ENCODE data around the gene CABLES2. TPM values are rescaled to one million over a fixed set of nuclear protein-coding genes. Genes with fewer than 3 reads are reported as not detected.

Gene CABLES2
- total and polyA plus RNA-seq, 2 experiments from 2014 or later: 0.66 to 7.3 TPM

DNA sequence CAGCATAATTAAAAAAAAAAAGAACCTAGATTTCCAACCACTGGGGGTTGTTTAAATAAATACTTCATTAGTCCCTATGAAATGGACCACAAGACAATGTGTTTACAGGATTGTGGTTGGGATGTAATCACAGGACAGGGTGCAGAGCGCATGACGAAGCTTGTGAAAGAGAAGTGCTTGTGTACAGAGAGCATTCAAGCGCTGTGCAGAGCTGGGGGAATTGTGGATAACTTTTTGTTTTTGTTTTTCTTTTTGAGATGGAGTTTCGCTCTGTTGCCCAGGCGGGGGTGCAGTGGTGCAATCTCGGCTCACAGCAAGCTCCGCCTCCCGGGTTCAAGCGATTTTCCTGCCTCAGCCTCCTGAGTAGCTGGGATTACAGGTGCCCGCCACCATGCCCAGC lies 62.3 kb downstream of the CABLES2 start:
- TF ChIP-seq EZH2phosphoT487 (IDR thresholded peaks at IDR 0.05; ENCODE audit: insufficient read depth, low read depth): no peak
- TF ChIP-seq EZH2 (IDR thresholded peaks at IDR 0.05; ENCODE audit: insufficient read depth, poor library complexity, severe bottlenecking): no peak
- WGBS, 2 experiments (ENCODE audit: low coverage in 1 of 2, low lambda C conversion rate in 2 of 2, missing lambda C conversion rate in 2 of 2): 78 to 81% methylated on average over 10 of the region's 10 CpGs
- H3K4me3 ChIP-seq: no peak overlapping the region
- DNase-seq: no peak
- H3K27ac ChIP-seq: no peak overlapping the region
- no peaks in the 10 kb centered on the region for H3K27me3 ChIP-seq (replicated peaks; ENCODE audit: insufficient read depth)
- in situ Hi-C loops (cut with MboI): no loop called here
- no peaks in the 10 kb centered on the region for H3F3A ChIP-seq (ENCODE audit: insufficient read depth)
- H3K9me3 ChIP-seq (ENCODE audit: low read depth): no peaks in the 10 kb centered on the region
- H4K20me1 ChIP-seq (ENCODE audit: insufficient read depth): no peaks in the 10 kb centered on the region
- H3K79me2 ChIP-seq (ENCODE audit: insufficient read depth): no peaks in the 10 kb centered on the region
- H3K9me2 ChIP-seq (ENCODE audit: insufficient read depth): no peaks in the 10 kb centered on the region
- no peaks in the 10 kb centered on the region for H3K4me1 ChIP-seq (ENCODE audit: insufficient read depth)
- no peak overlapping the region for H2AFZ ChIP-seq
- H3K36me3 ChIP-seq (ENCODE audit: low read depth): no peaks in the 10 kb centered on the region
- H3K9ac ChIP-seq: no peak overlapping the region
- no peak overlapping the region for H3K4me2 ChIP-seq (ENCODE audit: unreplicated experiment)

- no peaks in the 10 kb centered on the region for H3K27me3 ChIP-seq (replicated peaks; ENCODE audit: insufficient read depth)
- no peak overlapping the region for H3K4me2 ChIP-seq (ENCODE audit: unreplicated experiment)
- WGBS, 2 experiments (ENCODE audit: low coverage in 1 of 2, low lambda C conversion rate in 2 of 2, missing lambda C conversion rate in 2 of 2): 77 to 79% methylated on average over 5 of the region's 5 CpGs
- no peak for DNase-seq
- no peaks in the 10 kb centered on the region for H3K9me3 ChIP-seq (ENCODE audit: low read depth)
- H3K9ac ChIP-seq: no peak overlapping the region
- no peaks in the 10 kb centered on the region for H3K36me3 ChIP-seq (ENCODE audit: low read depth)
- in situ Hi-C loops (cut with MboI): no loop called here
- H4K20me1 ChIP-seq (ENCODE audit: insufficient read depth): no peaks in the 10 kb centered on the region
- H3K27ac ChIP-seq: no peak overlapping the region
- no peaks in the 10 kb centered on the region for H3K79me2 ChIP-seq (ENCODE audit: insufficient read depth)
- H3K4me1 ChIP-seq (ENCODE audit: insufficient read depth): no peaks in the 10 kb centered on the region
- no peaks in the 10 kb centered on the region for H3K9me2 ChIP-seq (ENCODE audit: insufficient read depth)
- no peak overlapping the region for H2AFZ ChIP-seq
- H3F3A ChIP-seq (ENCODE audit: insufficient read depth): no peaks in the 10 kb centered on the region
- TF ChIP-seq EZH2phosphoT487 (IDR thresholded peaks at IDR 0.05; ENCODE audit: insufficient read depth, low read depth): no peak
- TF ChIP-seq EZH2 (IDR thresholded peaks at IDR 0.05; ENCODE audit: insufficient read depth, poor library complexity, severe bottlenecking): no peak
- no peak overlapping the region for H3K4me3 ChIP-seq
Measured at GRCh38 chr20:62344092-62344491, 63.0 kb downstream of the CABLES2 start.

DNA sequence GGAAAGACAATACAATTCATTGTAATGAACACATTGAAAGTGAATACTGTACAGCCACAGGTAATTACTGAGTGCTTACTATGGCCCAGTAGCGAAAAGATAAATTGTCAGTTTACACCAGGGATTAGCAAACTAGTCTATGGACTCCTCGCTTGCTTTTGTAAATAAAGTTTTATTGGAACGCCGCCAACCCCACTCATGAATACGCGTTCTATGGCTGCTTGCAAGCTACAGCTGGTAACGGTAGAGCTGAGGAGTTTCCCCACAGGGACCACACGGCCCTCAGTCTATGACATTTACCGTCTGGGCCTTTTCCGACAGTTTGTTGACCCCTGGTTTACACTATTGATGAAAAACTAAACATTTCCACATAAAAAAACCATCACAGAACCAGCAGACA lies 64.2 kb downstream of the CABLES2 start:
- no peaks in the 10 kb centered on the region for H3K36me3 ChIP-seq (ENCODE audit: low read depth)
- H3F3A ChIP-seq (ENCODE audit: insufficient read depth): no peaks in the 10 kb centered on the region

GRCh38 chr20:62339647-62340062 lies 67.4 kb downstream of the CABLES2 start:
- H4K20me1 ChIP-seq (ENCODE audit: insufficient read depth): no peaks in the 10 kb centered on the region
- no peak overlapping the region for H3K4me3 ChIP-seq
- no peaks in the 10 kb centered on the region for H3K9me2 ChIP-seq (ENCODE audit: insufficient read depth)
- DNase-seq: no peak
- no peaks in the 10 kb centered on the region for H3K4me1 ChIP-seq (ENCODE audit: insufficient read depth)
- H3K27ac ChIP-seq: no peak overlapping the region
- in situ Hi-C loops (cut with MboI): no loop called here
- WGBS, 2 experiments (ENCODE audit: low coverage in 1 of 2, low lambda C conversion rate in 2 of 2, missing lambda C conversion rate in 2 of 2): 63 to 66% methylated on average over 14 of the region's 14 CpGs
- no peaks in the 10 kb centered on the region for H3K27me3 ChIP-seq (replicated peaks; ENCODE audit: insufficient read depth)
- no peaks in the 10 kb centered on the region for H3K79me2 ChIP-seq (ENCODE audit: insufficient read depth)
- H3K4me2 ChIP-seq (ENCODE audit: unreplicated experiment): no peak overlapping the region
- no peak overlapping the region for H3K9ac ChIP-seq
- no peak for TF ChIP-seq EZH2 (IDR thresholded peaks at IDR 0.05; ENCODE audit: insufficient read depth, poor library complexity, severe bottlenecking)
- TF ChIP-seq EZH2phosphoT487 (IDR thresholded peaks at IDR 0.05; ENCODE audit: insufficient read depth, low read depth): no peak
- no peaks in the 10 kb centered on the region for H3K36me3 ChIP-seq (ENCODE audit: low read depth)
- no peak overlapping the region for H2AFZ ChIP-seq
- no peaks in the 10 kb centered on the region for H3K9me3 ChIP-seq (ENCODE audit: low read depth)
- H3F3A ChIP-seq (ENCODE audit: insufficient read depth): no peaks in the 10 kb centered on the region

More for the DNA sequence above, 64.2 kb downstream of the CABLES2 start:
- Histone ChIP-seq H2AFZ (no peak overlapping the region), H4K20me1 (ENCODE audit: insufficient read depth) (no peaks in the 10 kb centered on the region), H3K9me2 (ENCODE audit: insufficient read depth) (no peaks in the 10 kb centered on the region), H3K4me3 (no peak overlapping the region), H3K9ac (no peak overlapping the region), H3K27me3 (replicated peaks; ENCODE audit: insufficient read depth) (no peaks in the 10 kb centered on the region), H3K4me1 (ENCODE audit: insufficient read depth) (no peaks in the 10 kb centered on the region), H3K4me2 (ENCODE audit: unreplicated experiment) (no peak overlapping the region), H3K9me3 (ENCODE audit: low read depth) (no peaks in the 10 kb centered on the region), H3K27ac (no peak overlapping the region), H3K79me2 (ENCODE audit: insufficient read depth) (no peaks in the 10 kb centered on the region)
- in situ Hi-C loops (cut with MboI): no loop called here
- DNase-seq: no peak
- TF ChIP-seq EZH2 (IDR thresholded peaks at IDR 0.05; ENCODE audit: insufficient read depth, poor library complexity, severe bottlenecking): no peak
- 69 to 75% methylated on average over 10 of the region's 10 CpGs for WGBS, 2 experiments (ENCODE audit: low coverage in 1 of 2, low lambda C conversion rate in 2 of 2, missing lambda C conversion rate in 2 of 2)

Other genes starting within 250 kb of the CABLES2 start
- gene MTG2, start 224.3 kb downstream of the CABLES2 start, total RNA-seq (2014; rRNA removed; shearing (Covaris generic)): 20.2 and 30.5 TPM in 2 replicates
- gene MTG2, start 224.3 kb downstream of the CABLES2 start, polyA plus RNA-seq (2016; fragmentation: Nextera tagmentation; extraction: Ambion mirVana): 17.3 and 17.5 TPM in 2 replicates
- gene HRH3, start 187.0 kb downstream of the CABLES2 start, total RNA-seq (2014; rRNA removed; shearing (Covaris generic)): not detected in 2 replicates
- gene HRH3, start 187.0 kb downstream of the CABLES2 start, polyA plus RNA-seq (2016; fragmentation: Nextera tagmentation; extraction: Ambion mirVana): not detected in 2 replicates
- gene OSBPL2, start 168.8 kb downstream of the CABLES2 start, total RNA-seq (2014; rRNA removed; shearing (Covaris generic)): 22.4 and 27.9 TPM in 2 replicates
- gene OSBPL2, start 168.8 kb downstream of the CABLES2 start, polyA plus RNA-seq (2016; fragmentation: Nextera tagmentation; extraction: Ambion mirVana): 22.2 and 24.8 TPM in 2 replicates
- 117 and 138 TPM in 2 replicates for gene ADRM1, start 104.3 kb downstream of the CABLES2 start, total RNA-seq (2014; rRNA removed; shearing (Covaris generic))
- gene ADRM1, start 104.3 kb downstream of the CABLES2 start, polyA plus RNA-seq (2016; fragmentation: Nextera tagmentation; extraction: Ambion mirVana): 162 and 175 TPM in 2 replicates
- 4.5 and 13.9 TPM in 2 replicates for gene LAMA5, start 40.0 kb downstream of the CABLES2 start, total RNA-seq (2014; rRNA removed; shearing (Covaris generic))
- gene LAMA5, start 40.0 kb downstream of the CABLES2 start, polyA plus RNA-seq (2016; fragmentation: Nextera tagmentation; extraction: Ambion mirVana): 4.3 and 6.0 TPM in 2 replicates
- 1,039 and 1,622 TPM in 2 replicates for gene RPS21, start 20.2 kb downstream of the CABLES2 start, total RNA-seq (2014; rRNA removed; shearing (Covaris generic))
- 566 and 639 TPM in 2 replicates for gene RPS21, start 20.2 kb downstream of the CABLES2 start, polyA plus RNA-seq (2016; fragmentation: Nextera tagmentation; extraction: Ambion mirVana)
- not detected in 2 replicates for gene RBBP8NL, start 20.3 kb upstream of the CABLES2 start, total RNA-seq (2014; rRNA removed; shearing (Covaris generic))
- gene RBBP8NL, start 20.3 kb upstream of the CABLES2 start, polyA plus RNA-seq (2016; fragmentation: Nextera tagmentation; extraction: Ambion mirVana): not detected in 2 replicates
- gene GATA5, start 68.7 kb upstream of the CABLES2 start, total RNA-seq (2014; rRNA removed; shearing (Covaris generic)): not detected in 2 replicates
- gene GATA5, start 68.7 kb upstream of the CABLES2 start, polyA plus RNA-seq (2016; fragmentation: Nextera tagmentation; extraction: Ambion mirVana): not detected in 2 replicates
- 0.22 TPM in 1 of 2 replicates, not detected in the other for gene SLCO4A1, start 235.2 kb upstream of the CABLES2 start, total RNA-seq (2014; rRNA removed; shearing (Covaris generic))
- 0.10 and 0.43 TPM in 2 replicates for gene SLCO4A1, start 235.2 kb upstream of the CABLES2 start, polyA plus RNA-seq (2016; fragmentation: Nextera tagmentation; extraction: Ambion mirVana)

Data from GM23248 (cell line).